GM18861 (cell line): ENCODE data around the gene SASH1.

ENCODE experiments used
- ATAC-seq: cut with Tn5 transposase; IDR thresholded peaks from one replicate; pipeline ENCODE4 v1.9.1; 2021; ENCODE audit not compliant: unreplicated experiment

The SASH1 gene

GRCh38 chr6:148516217-148516616 lies 173.6 kb downstream of the SASH1 start:
- ATAC-seq = no peak

GRCh38 chr6:148516617-148517016 lies 174.0 kb downstream of the SASH1 start:
- no peak for ATAC-seq

GRCh38 chr6:148517470-148517869 lies 174.8 kb downstream of the SASH1 start:
- ATAC-seq = no peak

GRCh38 chr6:148518511-148519156 lies 176.0 kb downstream of the SASH1 start:
- ATAC-seq = no peak

GRCh38 chr6:148520109-148520841 lies 177.6 kb downstream of the SASH1 start:
- peak; percentile 93 for ATAC-seq

- no peak for ATAC-seq
Observed at GRCh38 chr6:148521158-148521557, 178.5 kb downstream of the SASH1 start.

- no peak for ATAC-seq
Observed at GRCh38 chr6:148521586-148521985, 178.9 kb downstream of the SASH1 start.

GRCh38 chr6:148523048-148523447 lies 180.4 kb downstream of the SASH1 start:
- ATAC-seq = no peak

- no peak for ATAC-seq
Observed at GRCh38 chr6:148523551-148523950, 180.9 kb downstream of the SASH1 start.

GRCh38 chr6:148524471-148524882 lies 181.8 kb downstream of the SASH1 start:
- ATAC-seq = no peak

GRCh38 chr6:148524976-148525375 lies 182.3 kb downstream of the SASH1 start:
- ATAC-seq = no peak

GRCh38 chr6:148525453-148525852 lies 182.8 kb downstream of the SASH1 start:
- no peak for ATAC-seq

GRCh38 chr6:148526145-148526544 lies 183.5 kb downstream of the SASH1 start:
- no peak for ATAC-seq

- ATAC-seq = no peak
Observed at GRCh38 chr6:148528292-148528691, 185.7 kb downstream of the SASH1 start.

- no peak for ATAC-seq
Observed at GRCh38 chr6:148529010-148529409, 186.4 kb downstream of the SASH1 start.

GRCh38 chr6:148530394-148530953 lies 187.8 kb downstream of the SASH1 start:
- ATAC-seq = peak; percentile 89

- no peak for ATAC-seq
Observed at GRCh38 chr6:148530976-148531375, 188.3 kb downstream of the SASH1 start.

GRCh38 chr6:148532698-148533097 lies 190.1 kb downstream of the SASH1 start:
- no peak for ATAC-seq

GRCh38 chr6:148533309-148534107 lies 190.9 kb downstream of the SASH1 start:
- no peak for ATAC-seq

- no peak for ATAC-seq
Observed at GRCh38 chr6:148534871-148535270, 192.2 kb downstream of the SASH1 start.

- no peak for ATAC-seq
Observed at GRCh38 chr6:148535381-148535780, 192.7 kb downstream of the SASH1 start.
